ENCODE results near the gene STX19. TPM values are rescaled to one million over a fixed set of nuclear protein-coding genes. Genes with fewer than 3 reads are reported as not detected.
A peak's percentile ranks its signal among the peaks of the same experiment; 100 is the strongest.

STX19 gene
- total RNA-seq, 2 donors from 2014 or later, result 9.0 to 18.8 TPM

DNA sequence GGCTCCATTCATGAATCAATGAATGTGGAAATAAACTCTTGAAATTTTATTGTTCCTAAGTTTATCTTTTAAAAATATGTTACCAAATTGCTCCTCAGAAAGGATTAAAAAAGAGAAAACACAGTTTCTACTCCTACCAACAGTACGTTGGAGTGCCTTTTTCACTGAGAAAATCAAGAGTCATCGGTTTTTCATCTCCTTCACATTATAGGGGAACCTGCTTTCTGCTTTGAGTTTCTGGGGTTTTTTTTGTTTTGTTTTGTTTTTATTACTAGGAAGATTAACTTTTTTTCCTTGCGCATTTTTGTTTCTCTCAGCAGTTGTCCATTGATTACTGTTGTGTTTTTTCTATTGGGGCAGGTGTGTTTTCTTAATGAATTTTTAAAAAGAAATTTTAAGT lies 45.0 kb downstream of the STX19 start:
- intact Hi-C loops (cut with DNase I), result no loop called here
- no peak for DNase-seq

DNA sequence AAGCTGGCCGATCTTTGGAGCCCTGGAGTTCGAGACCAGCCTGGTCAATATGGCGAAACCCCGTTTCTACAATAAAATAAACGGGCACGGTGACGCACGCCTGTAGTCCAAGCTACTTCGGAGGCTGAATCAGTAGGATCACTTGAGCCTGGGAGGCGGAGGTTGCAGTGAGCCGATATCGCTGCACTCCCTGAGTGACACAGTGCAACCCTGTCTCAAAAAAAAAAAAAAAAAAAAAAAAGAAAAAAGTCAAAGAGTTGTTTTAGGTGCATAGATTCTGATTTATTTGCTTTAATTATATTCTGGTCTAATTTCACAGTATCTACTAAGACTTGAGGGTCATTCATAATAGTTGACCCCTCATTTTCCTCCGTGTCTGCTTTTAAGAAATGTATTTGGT lies 46.7 kb downstream of the STX19 start:
- Histone ChIP-seq H3K4me3 (no peak overlapping the region), H3K9me3 (no peaks in the 10 kb centered on the region), H3K36me3 (no peaks in the 10 kb centered on the region), H3K9ac (ENCODE audit: low read depth in 2 of 2, low read length in 2 of 2) (no peak overlapping the region), H3K4me1 (no peaks in the 10 kb centered on the region), H3K27me3 (no peaks in the 10 kb centered on the region), H3K27ac (no peak overlapping the region)
- intact Hi-C loops (cut with DNase I), result no loop called here
- DNase-seq, result no peak
- TF ChIP-seq, protein P1, sequence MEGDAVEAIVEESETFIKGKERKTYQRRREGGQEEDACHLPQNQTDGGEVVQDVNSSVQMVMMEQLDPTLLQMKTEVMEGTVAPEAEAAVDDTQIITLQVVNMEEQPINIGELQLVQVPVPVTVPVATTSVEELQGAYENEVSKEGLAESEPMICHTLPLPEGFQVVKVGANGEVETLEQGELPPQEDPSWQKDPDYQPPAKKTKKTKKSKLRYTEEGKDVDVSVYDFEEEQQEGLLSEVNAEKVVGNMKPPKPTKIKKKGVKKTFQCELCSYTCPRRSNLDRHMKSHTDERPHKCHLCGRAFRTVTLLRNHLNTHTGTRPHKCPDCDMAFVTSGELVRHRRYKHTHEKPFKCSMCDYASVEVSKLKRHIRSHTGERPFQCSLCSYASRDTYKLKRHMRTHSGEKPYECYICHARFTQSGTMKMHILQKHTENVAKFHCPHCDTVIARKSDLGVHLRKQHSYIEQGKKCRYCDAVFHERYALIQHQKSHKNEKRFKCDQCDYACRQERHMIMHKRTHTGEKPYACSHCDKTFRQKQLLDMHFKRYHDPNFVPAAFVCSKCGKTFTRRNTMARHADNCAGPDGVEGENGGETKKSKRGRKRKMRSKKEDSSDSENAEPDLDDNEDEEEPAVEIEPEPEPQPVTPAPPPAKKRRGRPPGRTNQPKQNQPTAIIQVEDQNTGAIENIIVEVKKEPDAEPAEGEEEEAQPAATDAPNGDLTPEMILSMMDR (IDR thresholded peaks at IDR 0.05), result no peak

More for the DNA sequence above, 45.0 kb downstream of the STX19 start:
- Histone ChIP-seq H3K4me1 (no peaks in the 10 kb centered on the region), H3K9me3 (no peaks in the 10 kb centered on the region), H3K4me3 (no peak overlapping the region), H3K27ac (no peak overlapping the region), H3K36me3 (no peaks in the 10 kb centered on the region), H3K27me3 (no peaks in the 10 kb centered on the region), H3K9ac (ENCODE audit: low read depth in 2 of 2, low read length in 2 of 2) (no peak overlapping the region)
- TF ChIP-seq, protein P1 (IDR thresholded peaks at IDR 0.05), result no peak

DNA sequence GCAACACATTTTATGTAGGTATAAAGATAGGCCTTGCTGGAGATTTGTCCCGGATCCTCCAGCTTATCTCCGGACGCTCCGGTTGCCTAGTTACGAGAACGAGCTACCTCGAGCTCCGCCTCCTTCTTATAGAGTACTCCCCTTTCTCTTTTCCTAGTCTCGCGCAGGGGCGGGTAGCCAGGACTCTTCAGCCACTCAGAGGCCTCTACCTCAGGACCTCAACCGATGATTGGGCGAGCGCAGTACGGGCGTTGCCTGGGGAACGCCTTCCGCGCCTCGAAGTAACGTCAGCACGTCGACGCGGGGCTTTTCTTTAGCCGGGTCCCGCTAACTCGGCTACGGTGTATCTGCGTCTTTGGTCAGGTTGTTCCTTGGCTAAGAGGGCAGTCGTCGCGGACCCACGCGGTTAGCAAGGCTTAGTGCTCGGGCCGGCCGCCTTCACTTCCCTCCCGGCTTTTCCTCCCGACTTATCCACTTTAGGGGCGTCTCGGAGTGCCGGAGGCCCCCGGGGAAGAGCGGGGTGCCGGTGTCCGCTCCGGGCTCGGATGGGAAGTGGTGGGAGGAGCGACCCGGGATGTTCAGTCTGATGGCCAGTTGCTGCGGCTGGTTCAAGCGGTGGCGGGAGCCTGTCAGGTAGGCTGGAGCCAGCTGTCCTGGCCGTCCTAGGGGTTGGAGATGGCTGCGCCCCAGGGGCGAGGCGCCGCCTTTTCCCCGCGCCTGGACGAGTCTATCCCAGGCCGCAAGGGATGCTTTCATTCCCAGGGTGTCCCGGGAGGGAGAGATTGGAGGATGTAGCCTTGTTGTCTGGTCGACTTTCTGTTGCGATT lies 48.3 kb downstream of the STX19 start, which contains the start of gene ARL13B:
ARL13B (plus strand) TSS at position 306 of the 827 bp plus-strand sequence; CDS start at position 575, 269 bp downstream.
- intact Hi-C loops (cut with DNase I), result no loop called here
- TF ChIP-seq, protein P1 (IDR thresholded peaks at IDR 0.05), result no peak

DNA sequence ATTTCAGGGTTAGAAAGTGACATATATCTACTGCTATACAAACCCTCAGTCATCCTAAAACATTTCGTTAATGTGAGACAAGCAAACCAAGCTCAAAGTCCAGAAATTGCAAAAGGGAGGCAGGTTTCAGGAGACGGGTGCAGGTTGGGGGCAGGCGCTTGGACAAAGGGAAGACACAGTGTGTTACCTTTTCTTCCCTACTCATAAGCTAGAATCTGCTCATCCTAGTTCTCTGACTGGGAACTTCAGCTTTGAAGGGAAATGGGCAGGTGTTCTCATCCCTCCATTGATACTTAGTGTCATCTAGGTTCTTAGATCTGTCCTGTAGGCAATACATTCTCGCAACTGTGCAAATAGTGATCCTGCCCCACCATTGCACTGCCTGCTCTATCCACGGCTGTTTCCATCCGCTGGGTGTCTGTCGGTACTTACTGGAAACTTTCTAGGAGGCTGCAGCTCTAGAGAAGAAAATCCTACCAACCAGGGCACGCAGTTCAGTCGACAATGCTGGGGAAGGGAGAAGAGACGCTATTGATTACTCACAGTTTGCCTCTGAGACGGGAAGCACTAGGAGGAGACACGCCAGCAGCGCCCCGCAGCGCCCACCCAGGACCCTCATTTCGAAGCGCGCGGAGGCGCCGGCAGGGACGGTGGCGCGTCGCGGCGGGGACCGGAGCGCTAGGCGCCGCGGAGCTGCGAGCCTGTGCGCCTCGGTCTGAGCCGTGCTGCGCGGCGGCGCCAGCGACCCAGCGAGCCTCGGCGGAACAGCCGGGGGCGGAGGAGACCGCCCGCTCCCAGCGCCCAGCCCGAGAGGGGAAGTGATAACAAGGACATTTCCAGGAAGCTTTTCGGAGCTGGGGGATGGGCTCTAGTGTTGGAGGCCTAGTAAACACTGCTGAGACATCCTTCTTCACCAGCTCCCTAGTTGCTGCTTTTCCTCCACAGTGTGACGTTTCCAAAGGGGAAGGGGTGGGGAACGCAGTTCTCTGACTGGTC lies 55.0 kb downstream of the STX19 start, which contains the start of gene PROS1:
PROS1 (minus strand) TSS at position 766 of the 996 bp plus-strand sequence; CDS start at position 619, 147 bp downstream.
- DNase-seq, result peak; percentile 87
- intact Hi-C loops (cut with DNase I), result no loop called here
- no peaks in the 10 kb centered on the region for H3K36me3 ChIP-seq
- H3K27ac ChIP-seq, result peak within 1 kb of the TSS; percentile 88
- TF ChIP-seq, protein P1 (IDR thresholded peaks at IDR 0.05), result no peak
- H3K4me1 ChIP-seq, result no peaks in the 10 kb centered on the region
- no peaks in the 10 kb centered on the region for H3K9me3 ChIP-seq
- peak within 1 kb of the TSS; percentile 55 for H3K4me3 ChIP-seq
- no peaks in the 10 kb centered on the region for H3K27me3 ChIP-seq
- peak within 1 kb of the TSS; percentile 61 to 79 for H3K9ac ChIP-seq (ENCODE audit: low read depth in 2 of 2, low read length in 2 of 2)

More for the DNA sequence above, 48.3 kb downstream of the STX19 start, which contains the start of gene ARL13B:
- Histone ChIP-seq H3K4me3 (peak within 1 kb of the TSS; percentile 91), H3K36me3 (no peaks in the 10 kb centered on the region), H3K9me3 (no peaks in the 10 kb centered on the region), H3K4me1 (no peaks in the 10 kb centered on the region), H3K9ac (ENCODE audit: low read depth in 2 of 2, low read length in 2 of 2) (peak within 1 kb of the TSS; percentile 70 to 72), H3K27ac (peak within 1 kb of the TSS; percentile 89), H3K27me3 (no peaks in the 10 kb centered on the region)
- peak; percentile 97 for DNase-seq

DNA sequence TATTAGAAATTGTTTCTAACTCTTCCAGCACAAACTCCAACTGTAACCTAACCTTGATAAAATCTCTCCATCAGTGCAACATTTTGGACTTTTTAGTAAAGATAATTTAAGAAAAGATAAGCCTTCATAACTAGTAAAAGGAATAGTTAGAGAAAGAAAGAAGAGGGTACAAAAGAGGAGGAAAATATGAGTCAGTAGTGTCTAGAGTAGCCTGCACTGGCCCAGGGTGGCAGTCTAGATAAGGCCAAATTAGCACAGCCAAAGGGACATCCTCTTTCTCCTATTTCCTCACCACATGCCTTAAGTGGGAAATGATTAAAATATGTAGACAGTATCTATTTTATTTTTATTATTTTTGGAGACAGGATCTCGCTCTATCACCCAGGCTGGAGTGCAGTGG lies 58.4 kb downstream of the STX19 start:
- Histone ChIP-seq H3K9ac (ENCODE audit: low read depth in 2 of 2, low read length in 2 of 2) (no peak overlapping the region), H3K27me3 (no peaks in the 10 kb centered on the region), H3K4me1 (no peaks in the 10 kb centered on the region), H3K27ac (no peak overlapping the region), H3K4me3 (no peak overlapping the region), H3K9me3 (no peaks in the 10 kb centered on the region), H3K36me3 (no peaks in the 10 kb centered on the region)
- TF ChIP-seq, protein P1 (IDR thresholded peaks at IDR 0.05), result no peak
- intact Hi-C loops (cut with DNase I), result no loop called here
- DNase-seq, result no peak

All from colonic mucosa (tissue), 4 donors.